IPS-18c (cell line): ENCODE data around the gene SIMC1.
"Not testable (repeated sequence)": the region's sequence is repeated elsewhere in the genome, so short reads cannot be mapped to it uniquely, and the experiment has no call there.

Experiments
- H3K4me3 ChIP-seq: 2 replicates; pipeline ENCODE4 v1.7.0; 2013; ENCODE audit warnings: low read depth, mild to moderate bottlenecking, low read length, moderate library complexity; ENCODE audit not compliant: insufficient read depth
- H3K9me3 ChIP-seq: one replicate; pipeline ENCODE4 v1.6.1; 2013; ENCODE audit warnings: mild to moderate bottlenecking, low read length, moderate library complexity; ENCODE audit not compliant: control insufficient read depth, insufficient read depth

The SIMC1 gene

GRCh38 chr5:176201811-176202210 lies 36.4 kb upstream of the SIMC1 start:
- Histone ChIP-seq H3K4me3 (no peak overlapping the region), H3K9me3 (no peaks in the 10 kb centered on the region)

GRCh38 chr5:176203086-176203485 lies 35.1 kb upstream of the SIMC1 start:
- no peaks in the 10 kb centered on the region for H3K9me3 ChIP-seq
- no peak overlapping the region for H3K4me3 ChIP-seq

- not testable (repeated sequence) for H3K4me3 ChIP-seq, H3K9me3 ChIP-seq
These were observed 34.7 kb upstream of the SIMC1 start for GRCh38 chr5:176203535-176203934.

GRCh38 chr5:176214466-176215021 lies 23.7 kb upstream of the SIMC1 start:
- H3K9me3 ChIP-seq, H3K4me3 ChIP-seq: not testable (repeated sequence)

GRCh38 chr5:176216393-176216916 lies 21.8 kb upstream of the SIMC1 start:
- H3K4me3 ChIP-seq, H3K9me3 ChIP-seq: not testable (repeated sequence)

- not testable (repeated sequence) for H3K4me3 ChIP-seq
These were observed 21.0 kb upstream of the SIMC1 start for GRCh38 chr5:176217188-176217729.

GRCh38 chr5:176217764-176218163 lies 20.5 kb upstream of the SIMC1 start:
- H3K9me3 ChIP-seq, H3K4me3 ChIP-seq: not testable (repeated sequence)

More at GRCh38 chr5:176217188-176217729, 21.0 kb upstream of the SIMC1 start:
- not testable (repeated sequence) for H3K9me3 ChIP-seq

- H3K9me3 ChIP-seq, H3K4me3 ChIP-seq: not testable (repeated sequence)
These were observed 16.2 kb upstream of the SIMC1 start for GRCh38 chr5:176222006-176222405.

GRCh38 chr5:176228358-176228757 lies 9.9 kb upstream of the SIMC1 start:
- not testable (repeated sequence) for H3K9me3 ChIP-seq, H3K4me3 ChIP-seq

- not testable (repeated sequence) for H3K9me3 ChIP-seq, H3K4me3 ChIP-seq
These were observed 5.0 kb upstream of the SIMC1 start for GRCh38 chr5:176233253-176233652.

GRCh38 chr5:176235155-176235554 lies 3.1 kb upstream of the SIMC1 start:
- H3K9me3 ChIP-seq = not testable (repeated sequence)

GRCh38 chr5:176238645-176239283 lies 540 bp downstream of the SIMC1 start:
- H3K4me3 ChIP-seq, H3K9me3 ChIP-seq: not testable (repeated sequence)

More at GRCh38 chr5:176235155-176235554, 3.1 kb upstream of the SIMC1 start:
- not testable (repeated sequence) for H3K4me3 ChIP-seq

GRCh38 chr5:176239304-176239703 lies 1.1 kb downstream of the SIMC1 start:
- not testable (repeated sequence) for H3K4me3 ChIP-seq, H3K9me3 ChIP-seq

- H3K9me3 ChIP-seq, H3K4me3 ChIP-seq: not testable (repeated sequence)
These were observed 6.1 kb downstream of the SIMC1 start for GRCh38 chr5:176244318-176244717.

- H3K4me3 ChIP-seq, H3K9me3 ChIP-seq: not testable (repeated sequence)
These were observed 6.8 kb downstream of the SIMC1 start for GRCh38 chr5:176245074-176245473.

- H3K4me3 ChIP-seq, H3K9me3 ChIP-seq: not testable (repeated sequence)
These were observed 7.3 kb downstream of the SIMC1 start for GRCh38 chr5:176245489-176245888.

- H3K4me3 ChIP-seq, H3K9me3 ChIP-seq: not testable (repeated sequence)
These were observed 12.5 kb downstream of the SIMC1 start for GRCh38 chr5:176250691-176251090.

GRCh38 chr5:176252171-176252570 lies 13.9 kb downstream of the SIMC1 start:
- not testable (repeated sequence) for H3K9me3 ChIP-seq, H3K4me3 ChIP-seq
